HG02938 (cell line): Measurements from ENCODE around the gene SMIM35.

ENCODE experiments used
- ATAC-seq: cut with Tn5 transposase; IDR thresholded peaks from one replicate; pipeline ENCODE4 v1.9.1; 2021; ENCODE audit warnings: mild to moderate bottlenecking, moderate library complexity; ENCODE audit not compliant: unreplicated experiment

SMIM35 gene

DNA sequence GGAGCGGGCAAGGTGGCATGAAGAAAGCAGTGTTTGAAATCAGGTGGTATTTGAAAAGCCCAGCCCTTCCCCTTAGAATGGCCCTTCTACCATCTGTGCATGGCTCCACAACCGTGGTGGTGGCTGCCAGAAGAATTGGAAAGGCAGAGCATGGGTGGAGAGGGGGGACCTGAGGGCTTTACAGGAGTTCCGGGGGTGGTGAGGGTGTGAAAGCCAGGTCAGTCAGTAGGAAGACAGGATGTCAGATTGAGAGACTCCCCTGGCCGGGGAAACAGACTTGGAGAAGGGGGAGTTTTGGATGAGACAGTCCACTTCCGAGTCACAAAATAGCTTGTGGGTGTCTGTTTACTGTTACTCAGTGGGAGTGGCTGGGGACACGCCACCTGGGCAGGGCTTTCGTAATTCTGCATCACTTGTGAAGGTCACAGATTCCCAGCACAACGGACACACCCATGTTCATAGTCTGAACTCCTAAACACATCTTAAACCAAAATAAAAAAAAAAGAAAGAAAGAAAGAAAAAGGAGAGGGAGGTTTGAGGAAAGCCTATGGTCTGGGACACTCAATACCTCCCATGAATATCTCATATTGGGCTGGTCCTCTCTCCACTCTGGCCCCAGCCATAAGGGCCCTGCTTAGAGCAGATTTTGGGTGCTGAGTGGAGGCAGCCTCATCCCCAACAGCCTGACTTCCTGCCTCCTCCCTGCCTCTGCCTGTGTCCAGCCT is 24.4 kb upstream of the SMIM35 start:
- ATAC-seq = no peak

DNA sequence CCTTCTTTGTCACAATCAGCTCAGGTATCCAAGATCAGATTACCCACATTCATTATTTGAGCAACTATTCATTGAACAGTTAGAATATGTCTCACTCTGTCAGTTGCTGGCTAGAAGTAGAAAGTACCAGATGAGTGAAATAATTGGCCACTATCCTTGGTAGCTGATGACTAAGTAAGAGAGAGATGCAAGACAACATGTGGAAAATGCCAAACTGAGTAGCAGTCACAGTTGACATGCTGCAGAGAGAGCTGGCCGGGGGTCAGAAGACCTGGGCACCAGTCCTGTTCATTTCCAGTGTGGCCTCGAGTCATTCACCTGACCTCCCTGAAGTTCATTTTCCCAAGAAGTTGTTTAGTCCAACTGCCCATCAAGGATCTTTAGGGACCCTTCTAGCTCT is 22.5 kb upstream of the SMIM35 start:
- no peak for ATAC-seq

DNA sequence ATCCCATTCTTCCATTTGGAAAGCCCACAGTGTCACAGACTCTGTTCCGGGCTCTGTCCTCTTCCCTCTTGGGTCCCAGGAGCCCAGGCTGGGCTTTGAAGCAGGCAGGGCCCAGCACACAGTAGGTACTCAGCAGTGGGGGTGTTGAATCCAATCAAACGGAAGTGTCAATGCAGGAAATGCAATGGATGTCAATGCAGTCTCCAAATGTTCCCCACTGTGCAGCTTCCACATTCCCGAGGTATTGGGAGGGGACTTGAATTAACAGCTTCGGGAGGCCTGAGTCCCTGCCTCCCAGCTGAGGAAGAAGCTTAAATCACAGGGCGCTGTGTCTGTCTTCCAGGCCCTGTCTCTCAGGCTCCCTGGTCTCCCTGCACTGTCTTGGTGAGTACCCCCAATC is 21.8 kb upstream of the SMIM35 start:
- no peak for ATAC-seq

DNA sequence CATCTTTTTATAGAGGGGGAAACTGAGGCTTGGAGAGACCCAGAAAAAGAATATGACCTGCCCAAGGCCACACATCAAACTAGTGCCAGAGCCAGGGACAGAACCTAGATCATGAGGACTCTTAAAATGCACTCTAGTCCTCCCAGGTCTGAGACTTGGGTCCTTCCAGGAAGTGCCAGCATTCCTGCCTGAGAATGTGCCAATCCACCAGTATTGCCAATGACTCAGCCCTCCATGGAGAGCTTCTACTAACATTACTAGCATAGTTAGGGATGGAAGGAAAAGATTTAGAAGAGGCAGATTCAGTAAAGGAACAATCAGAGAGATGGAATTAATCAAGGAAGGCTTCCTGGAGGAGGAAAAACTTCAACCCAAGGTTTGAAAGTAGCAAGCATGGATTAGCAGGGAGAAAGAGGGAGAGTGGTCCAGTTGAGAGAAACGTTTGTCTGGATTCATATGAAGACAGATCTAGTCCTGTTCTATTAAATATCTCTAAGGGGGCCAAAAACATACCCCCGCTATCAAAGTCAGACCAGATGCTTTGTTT is 20.1 kb upstream of the SMIM35 start:
- no peak for ATAC-seq

DNA sequence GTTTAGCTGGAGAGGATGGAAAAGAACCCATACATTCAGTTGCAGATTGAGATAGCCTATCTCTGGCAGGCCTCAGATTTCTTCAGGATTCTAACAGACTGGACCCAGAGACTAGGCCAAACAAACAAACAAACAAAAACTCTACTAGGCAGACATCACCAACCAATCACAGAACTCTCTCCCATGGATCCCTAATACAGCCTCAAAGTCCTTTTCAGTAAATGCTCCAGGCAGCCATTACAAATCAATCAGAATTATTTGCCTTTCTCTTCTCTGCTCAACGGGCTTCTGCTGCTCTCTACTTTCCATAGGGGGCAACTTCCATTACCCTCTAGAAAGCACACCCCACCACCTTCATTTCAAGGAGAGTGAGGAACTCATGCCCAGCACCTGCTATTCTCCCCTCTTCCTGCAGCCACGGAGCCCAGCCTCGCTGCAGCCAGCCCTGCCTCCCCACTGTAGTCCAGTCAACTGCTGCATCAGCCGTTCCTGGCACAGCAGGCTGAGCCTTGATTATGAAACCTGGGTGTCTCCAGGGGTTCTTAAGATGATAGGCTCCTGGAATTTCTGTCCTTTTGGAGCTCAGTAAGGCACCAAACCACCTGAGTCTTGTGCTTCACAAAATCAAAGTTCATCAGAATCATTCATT is 19.0 kb upstream of the SMIM35 start:
- no peak for ATAC-seq

DNA sequence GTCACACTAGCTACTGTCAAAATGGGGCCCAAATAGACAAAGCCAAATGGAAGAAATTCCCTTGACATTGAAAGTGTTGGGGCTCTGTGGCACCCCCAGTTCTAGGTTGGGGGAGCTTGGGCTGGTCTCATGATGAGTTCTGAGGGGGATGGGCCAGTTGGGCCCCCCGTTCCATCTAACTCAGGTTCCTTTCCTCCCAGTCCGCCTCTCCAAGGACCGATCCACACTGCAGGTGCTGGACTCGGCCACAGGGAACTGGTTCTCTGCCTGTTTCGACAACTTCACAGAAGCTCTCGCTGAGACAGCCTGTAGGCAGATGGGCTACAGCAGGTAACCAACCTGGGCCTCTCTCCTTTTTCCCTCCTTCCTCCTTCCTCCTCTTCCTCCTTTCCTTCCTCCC is 17.7 kb upstream of the SMIM35 start:
- ATAC-seq = no peak

DNA sequence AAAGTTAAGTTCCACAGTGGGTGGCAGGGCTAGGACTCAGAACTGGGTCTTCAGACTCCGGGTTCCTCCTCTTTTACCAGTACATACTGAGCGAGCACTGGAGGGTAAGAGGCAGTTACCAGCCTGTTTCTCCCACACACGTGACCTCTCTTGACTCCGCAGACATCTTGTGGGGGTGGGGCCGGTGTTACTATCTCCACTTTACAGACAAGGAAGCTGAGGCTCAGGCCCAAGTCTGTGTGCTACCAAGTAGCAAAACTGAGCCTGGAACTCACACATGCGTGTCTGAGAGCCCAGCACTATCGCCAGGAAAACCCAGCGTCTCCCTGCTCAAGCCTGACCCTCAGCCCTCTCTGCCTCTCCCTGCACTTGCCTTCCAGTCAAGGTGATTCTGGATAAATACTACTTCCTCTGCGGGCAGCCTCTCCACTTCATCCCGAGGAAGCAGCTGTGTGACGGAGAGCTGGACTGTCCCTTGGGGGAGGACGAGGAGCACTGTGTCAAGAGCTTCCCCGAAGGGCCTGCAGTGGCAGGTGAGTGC is 16.0 kb upstream of the SMIM35 start:
- no peak for ATAC-seq

DNA sequence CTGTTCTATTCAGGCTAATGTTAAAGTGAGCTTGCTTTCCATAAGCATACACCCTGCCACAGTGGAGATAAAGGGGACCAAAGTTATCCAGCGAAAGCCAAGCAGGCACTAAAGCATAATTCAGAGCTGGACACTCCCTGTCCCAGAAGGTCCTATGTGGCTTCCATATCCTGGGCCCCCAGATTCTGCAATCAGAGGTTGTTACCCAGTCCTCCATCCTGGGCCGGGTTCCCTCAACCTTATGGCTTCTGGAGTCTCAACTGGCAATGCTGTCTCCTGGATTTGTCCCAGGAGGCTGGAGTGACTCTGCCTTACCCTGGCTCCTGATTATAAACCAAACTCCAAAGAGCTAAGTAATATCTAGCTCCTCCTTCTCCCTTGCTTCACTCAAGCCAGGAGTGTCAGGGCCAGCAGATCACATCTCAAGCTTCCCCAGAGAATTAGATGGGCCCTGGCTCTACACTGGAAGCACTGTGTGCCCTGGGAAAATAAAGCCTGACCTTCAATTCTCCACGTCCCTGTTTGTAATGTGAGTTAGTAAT is 14.0 kb upstream of the SMIM35 start:
- ATAC-seq = no peak

DNA sequence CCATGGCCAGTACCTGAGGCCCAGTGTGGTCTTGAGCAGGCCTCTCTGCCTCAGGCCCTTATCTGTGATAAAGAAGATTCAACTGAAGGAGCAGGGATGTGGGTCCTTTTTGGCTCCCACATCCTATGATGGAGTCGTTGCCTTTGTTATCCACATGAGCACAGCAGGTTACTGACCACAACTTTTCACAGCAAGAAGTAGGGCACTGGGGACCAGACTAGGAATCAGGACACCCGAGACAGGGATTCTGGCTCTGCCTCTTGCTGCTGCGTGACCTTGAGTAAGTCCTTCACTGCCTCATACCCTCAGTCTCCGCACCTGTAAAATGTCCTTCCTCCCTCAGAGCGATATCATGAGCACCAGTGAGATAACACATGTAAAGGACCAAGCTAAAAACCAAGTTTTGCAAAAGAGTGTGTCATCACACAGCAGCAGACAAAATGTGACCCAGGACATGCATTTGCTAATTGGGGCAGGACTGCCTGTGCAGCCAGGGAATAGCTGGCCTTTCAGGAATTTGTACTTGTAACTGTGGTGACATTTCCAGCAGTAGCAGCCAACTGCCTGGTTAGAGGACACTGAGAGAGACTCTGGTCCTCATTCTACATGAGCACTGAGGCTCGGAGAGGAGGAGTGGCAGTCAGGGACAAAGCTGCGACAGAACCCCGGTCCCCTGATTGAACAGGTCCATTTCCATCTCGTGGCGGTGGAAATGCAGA is 13.2 kb upstream of the SMIM35 start:
- ATAC-seq = no peak

DNA sequence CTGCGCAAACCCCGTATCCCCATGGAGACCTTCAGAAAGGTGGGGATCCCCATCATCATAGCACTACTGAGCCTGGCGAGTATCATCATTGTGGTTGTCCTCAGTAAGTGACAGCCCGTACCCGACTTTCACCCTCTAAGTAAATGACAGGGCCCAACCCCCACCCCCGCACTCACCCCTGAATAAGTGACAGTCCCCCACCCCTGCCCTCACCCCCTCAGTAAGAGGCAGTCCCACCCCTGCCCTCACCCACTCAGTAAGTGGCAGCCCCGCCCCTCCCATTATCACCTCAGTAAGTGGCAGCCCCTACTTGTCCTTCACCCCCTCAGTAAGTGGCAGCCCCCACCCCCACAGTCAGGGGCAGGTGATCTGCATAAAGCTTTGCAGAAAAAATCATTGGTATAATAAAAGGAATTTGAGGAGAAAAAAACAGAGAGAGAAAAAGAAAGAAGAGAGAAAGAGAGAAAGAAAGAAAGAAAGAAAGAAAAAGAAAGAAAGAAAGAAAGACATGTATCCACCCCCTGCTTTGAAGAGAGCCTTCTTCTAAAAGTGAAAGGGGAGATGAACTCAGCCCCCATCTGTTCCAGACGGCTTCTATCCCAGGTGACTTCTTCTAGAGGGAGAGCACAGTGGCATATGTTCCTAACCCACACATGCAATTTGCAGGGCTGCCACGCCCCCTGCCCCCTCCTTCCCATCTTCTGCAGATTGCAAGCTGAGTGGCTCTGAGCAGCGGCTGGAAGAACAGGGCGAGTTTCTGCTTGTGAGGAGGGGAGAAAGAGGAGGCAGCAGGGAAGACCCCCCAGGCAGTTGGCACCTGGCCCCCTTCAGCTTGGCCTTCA is 12.5 kb upstream of the SMIM35 start:
- no peak for ATAC-seq

DNA sequence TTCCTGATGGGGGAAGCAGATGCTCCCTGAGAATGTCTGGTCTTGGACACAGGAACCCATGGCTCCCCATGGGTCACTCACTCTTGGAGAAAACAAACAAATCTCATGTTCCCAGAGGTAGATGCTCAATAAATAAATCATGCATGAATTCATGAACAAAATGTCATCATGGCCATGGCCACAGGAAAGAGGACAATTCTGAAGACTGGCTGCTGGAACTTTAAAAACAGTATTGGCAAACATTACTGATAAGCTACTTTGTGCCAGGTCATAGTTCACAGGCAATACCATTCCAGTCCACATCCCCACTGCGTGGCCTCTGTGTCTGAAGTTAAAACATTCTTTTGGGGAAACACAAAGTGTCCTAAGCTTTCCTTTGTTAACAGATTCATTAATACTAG is 9.2 kb upstream of the SMIM35 start:
- no peak for ATAC-seq

DNA sequence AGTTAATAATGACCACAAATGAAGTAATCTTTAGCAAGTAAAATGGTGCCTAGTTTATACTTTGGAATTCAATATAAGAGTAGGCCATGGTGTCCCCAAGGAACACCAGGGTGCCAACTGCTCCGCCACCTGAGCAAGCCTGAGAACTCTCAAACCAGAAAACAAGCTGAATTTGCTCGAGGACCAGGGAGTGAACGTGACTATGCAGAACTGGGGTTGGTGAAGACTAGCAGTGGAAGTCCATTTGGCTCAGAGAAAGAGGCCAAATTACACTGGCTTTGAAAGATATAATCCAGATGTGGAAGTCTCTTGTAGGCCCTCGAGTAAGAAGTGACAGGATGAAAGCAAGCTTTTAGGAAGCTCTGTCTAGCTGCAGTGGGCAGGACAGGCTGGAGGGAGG is 8.7 kb upstream of the SMIM35 start:
- no peak for ATAC-seq

DNA sequence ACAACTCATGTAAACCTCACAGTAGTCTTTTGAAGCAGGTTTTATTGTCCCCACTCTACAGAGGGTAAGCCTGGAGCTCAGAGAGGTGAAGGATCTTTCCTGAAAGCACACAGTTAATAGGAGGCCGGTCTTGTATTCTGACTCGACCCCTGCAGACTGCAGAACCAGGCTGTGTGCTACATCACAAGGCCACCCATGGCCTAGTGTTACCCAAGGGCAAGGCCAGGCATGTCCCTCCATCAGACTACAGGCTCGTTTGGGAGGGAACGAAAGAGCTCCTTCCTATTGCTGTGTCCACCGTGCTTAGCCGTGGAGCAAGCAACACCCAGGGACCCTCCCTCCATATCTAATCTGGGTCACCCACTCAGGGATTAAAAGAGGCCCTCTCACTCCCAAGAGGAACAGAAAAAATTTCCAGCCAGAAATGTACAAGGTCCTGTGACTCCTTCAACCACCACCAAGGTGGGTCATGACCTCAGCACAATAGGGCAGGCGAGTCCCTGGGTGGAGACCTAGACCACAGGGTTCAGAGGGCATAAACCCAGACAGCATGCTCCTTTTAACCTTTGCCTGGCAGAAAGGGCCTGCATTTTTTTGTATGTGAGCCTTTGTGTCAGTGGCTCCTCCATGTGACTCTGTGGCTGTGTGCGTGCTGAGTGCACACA is 6.3 kb upstream of the SMIM35 start:
- no peak for ATAC-seq

DNA sequence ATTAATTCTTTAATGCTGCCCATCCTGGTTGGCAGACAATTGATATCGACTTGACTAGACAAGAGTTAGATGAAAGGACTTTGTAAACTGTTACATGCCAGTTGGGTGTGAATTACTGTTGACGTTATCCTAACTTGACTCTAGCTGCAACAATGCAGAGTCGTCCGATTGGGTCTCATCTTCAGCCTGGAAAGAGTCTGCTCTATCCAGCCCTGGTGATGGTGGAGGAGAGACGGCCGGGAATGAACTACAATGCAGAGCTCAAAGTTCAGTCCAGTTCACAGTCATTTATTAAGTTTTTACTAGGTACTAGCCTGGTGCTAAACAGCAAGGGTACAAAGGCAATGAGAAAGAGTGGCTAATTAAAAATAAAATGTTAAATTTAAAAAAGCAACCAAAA is 4.9 kb upstream of the SMIM35 start:
- ATAC-seq = no peak

DNA sequence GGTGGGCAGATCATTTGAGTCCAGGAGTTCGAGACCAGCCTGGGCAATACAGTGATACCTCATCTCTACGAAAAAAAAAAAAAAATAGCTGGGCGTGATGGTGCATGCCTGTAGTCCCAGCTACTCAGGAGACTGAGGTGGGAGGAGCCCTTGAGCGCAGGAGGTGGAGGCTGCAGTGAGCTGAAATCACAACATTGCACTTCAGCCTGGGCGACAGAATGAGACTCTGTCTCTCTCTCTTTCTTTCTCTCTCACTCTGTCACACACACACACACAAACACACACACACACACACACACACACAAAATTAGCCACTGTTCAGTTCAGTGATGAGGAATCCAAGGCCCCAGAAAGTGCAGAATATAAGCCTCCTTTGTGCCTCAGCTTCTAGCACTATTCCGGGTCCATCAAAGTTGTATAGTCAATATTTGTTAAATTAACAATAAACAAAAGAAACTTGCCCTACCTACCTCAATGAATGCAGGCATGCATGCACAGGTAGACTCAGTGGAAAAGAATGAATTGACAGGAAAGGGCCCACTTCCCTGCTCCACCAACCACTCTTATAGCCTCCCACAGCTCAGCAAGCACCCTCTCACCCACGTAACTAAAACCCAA is 3.9 kb upstream of the SMIM35 start:
- ATAC-seq = no peak

DNA sequence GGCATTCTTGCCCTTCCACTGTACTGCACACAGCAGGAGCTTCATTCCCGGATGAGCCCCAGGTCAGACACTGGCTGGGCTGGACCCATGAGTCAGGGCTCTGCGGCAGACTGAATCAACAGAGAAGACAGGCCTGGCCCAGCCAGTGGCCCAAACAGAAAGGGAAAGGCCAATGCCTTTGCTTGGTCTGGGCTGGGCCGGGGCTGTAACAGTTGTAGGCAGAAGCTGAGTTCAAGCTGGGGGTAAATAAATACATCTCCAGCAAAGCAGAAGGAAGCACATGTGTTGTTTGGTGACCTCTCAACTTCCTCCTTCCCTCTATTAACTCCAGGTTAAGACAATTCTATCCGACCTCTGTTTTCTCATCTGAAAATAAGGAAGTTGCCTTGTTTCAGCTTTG is 1.8 kb upstream of the SMIM35 start:
- no peak for ATAC-seq

DNA sequence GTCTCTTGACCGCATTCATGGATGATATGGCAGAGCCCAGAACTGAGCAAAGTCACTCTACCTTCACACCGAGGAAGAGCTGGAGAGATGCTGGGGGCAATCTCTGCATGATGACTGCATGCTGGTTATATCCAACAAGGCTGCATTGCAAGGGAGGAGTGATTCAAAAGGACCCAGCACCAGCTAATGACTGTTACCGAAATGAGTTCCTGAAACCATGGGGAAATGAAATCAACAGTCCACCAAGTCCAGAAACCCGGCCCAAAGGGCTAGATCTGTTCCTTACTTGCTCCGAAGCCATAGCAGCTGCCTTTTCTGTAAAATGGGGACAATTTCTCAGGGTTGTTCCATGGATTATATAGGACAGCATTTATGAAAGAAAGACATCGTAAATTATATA is 1.2 kb upstream of the SMIM35 start:
- no peak for ATAC-seq

DNA sequence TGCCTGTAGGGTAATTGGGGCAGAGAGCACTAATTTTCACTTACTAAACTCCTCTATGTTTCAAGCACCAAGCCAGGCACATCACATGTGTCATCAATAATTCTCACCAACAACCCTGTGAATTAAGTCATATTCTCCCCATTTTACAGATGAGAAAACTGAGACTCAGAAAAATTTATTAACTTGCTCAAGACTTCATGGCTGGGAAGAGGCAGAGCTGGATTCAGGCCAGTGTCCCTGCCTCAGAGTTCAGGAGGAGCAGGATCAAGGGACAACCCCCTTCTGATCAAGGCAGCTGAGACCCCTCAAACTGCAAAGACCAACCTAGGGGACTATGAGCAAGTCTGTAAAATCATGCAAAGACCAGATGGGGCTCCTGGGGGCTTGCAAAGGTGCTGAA is 2.1 kb downstream of the SMIM35 start:
- ATAC-seq = no peak

DNA sequence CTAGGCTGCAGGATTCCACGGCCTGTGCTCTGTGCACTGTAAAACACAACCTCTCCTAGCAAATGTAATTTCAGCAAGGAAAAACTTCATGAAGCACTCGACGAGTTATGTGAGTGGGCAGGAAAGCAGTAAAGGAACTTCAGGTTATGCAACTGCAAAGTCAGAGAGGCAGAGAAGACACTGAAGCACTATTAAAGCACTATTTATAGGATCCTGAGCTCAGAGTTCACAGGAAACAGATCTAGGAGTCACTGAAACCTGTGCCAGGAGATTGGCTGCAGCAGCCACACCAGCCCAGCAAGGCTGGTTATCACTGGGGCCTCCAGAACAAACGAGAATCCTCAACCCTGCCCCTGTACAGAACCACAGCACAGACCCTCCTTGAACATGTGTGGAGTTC is 2.5 kb downstream of the SMIM35 start:
- no peak for ATAC-seq
